PC-3 (cell line): ENCODE results near the gene CPSF4L. TPM values are rescaled to one million over a fixed set of nuclear protein-coding genes. Genes with fewer than 3 reads are reported as not detected.
A peak's percentile ranks its signal among the peaks of the same experiment; 100 is the strongest.

Experiments
- ATAC-seq: fragments of 200-7000 bp; cut with Tn5 transposase; 2 replicates; pipeline ENCODE4 v1.9.1; 2020; ENCODE audit warnings: mild to moderate bottlenecking, moderate library complexity
- BruUV-seq: library from RNA; stranded (reverse); fragments of 400-500 nt; replicated peaks from 2 replicates; lab custom pipeline; 2021; lab: Mats Ljungman, UMichigan
- CTCF ChIA-PET: fragments of 300-600 bp; sonication (Branson Sonifier 250); formaldehyde crosslinking; loops from one replicate; lab custom pipeline; 2022; ENCODE audit warnings: antibody characterized with exemption; lab: Charles Lee
- POLR2A ChIA-PET: fragments of 300-600 bp; sonication (Branson Sonifier 250); formaldehyde crosslinking; loops from one replicate; lab custom pipeline; 2022; ENCODE audit warnings: antibody characterized with exemption; ENCODE audit not compliant: unreplicated experiment; lab: Charles Lee
- DNase-seq: peaks from one replicate; pipeline ENCODE4 v3.0.0-alpha.2; 2015
- H2AFZ ChIP-seq: fragments of 300-600 bp; sonication (generic); 2 replicates; pipeline ENCODE4 v1.6.0; 2016; ENCODE audit warnings: antibody characterized with exemption, low read length
- H3F3A ChIP-seq: fragments of 300-600 bp; sonication (generic); one replicate; pipeline ENCODE4 v1.6.0; 2017; ENCODE audit warnings: antibody characterized with exemption, low read length, control low read depth, mild to moderate bottlenecking; ENCODE audit not compliant: unreplicated experiment
- H3K27ac ChIP-seq: fragments of 300-600 bp; sonication (generic); 2 replicates; pipeline ENCODE4 v1.5.1; 2016; ENCODE audit warnings: mild to moderate bottlenecking, low read length
- H3K27me3 ChIP-seq: fragments of 300-600 bp; sonication (generic); 2 replicates; pipeline ENCODE4 v1.6.1; 2016; ENCODE audit warnings: low read length, mixed read lengths
- H3K36me3 ChIP-seq: fragments of 300-600 bp; sonication (generic); 2 replicates; pipeline ENCODE4 v1.6.1; 2016; ENCODE audit warnings: low read depth, mixed run types, low read length, mixed read lengths
- H3K4me1 ChIP-seq: fragments of 300-600 bp; sonication (generic); 2 replicates; pipeline ENCODE4 v1.5.1; 2016; ENCODE audit warnings: low read length; ENCODE audit not compliant: insufficient read depth
- H3K4me2 ChIP-seq: fragments of 300-600 bp; sonication (generic); 2 replicates; pipeline ENCODE4 v1.6.0; 2016; ENCODE audit warnings: low read length
- H3K4me3 ChIP-seq: fragments of 300-600 bp; sonication (generic); 2 replicates; pipeline ENCODE4 v1.5.1; 2016; ENCODE audit warnings: mild to moderate bottlenecking, low read length, mixed read lengths
- H3K79me2 ChIP-seq: fragments of 300-600 bp; sonication (generic); 2 replicates; pipeline ENCODE4 v1.6.1; 2017; ENCODE audit warnings: low read length, mixed read lengths
- H3K9ac ChIP-seq: fragments of 300-600 bp; sonication (generic); 2 replicates; pipeline ENCODE4 v1.6.0; 2016; ENCODE audit warnings: mild to moderate bottlenecking, low read length
- H3K9me2 ChIP-seq: fragments of 300-600 bp; sonication (generic); replicated peaks from 2 replicates; pipeline ENCODE4 v1.6.1; 2016; ENCODE audit warnings: mixed run types, low read length, mixed read lengths
- H3K9me3 ChIP-seq: fragments of 300-600 bp; sonication (generic); 2 replicates; pipeline ENCODE4 v1.6.1; 2016; ENCODE audit warnings: low read length, mixed read lengths
- H4K20me1 ChIP-seq: fragments of 300-600 bp; sonication (generic); 2 replicates; pipeline ENCODE4 v1.6.1; 2016; ENCODE audit warnings: low read length, mixed read lengths
- CTCF ChIP-seq: fragments of 300-600 bp; sonication (generic); conservative IDR thresholded peaks from 2 replicates; pipeline ENCODE4 v1.5.1; 2017; ENCODE audit warnings: antibody characterized with exemption, low read depth, mild to moderate bottlenecking, low read length
- EZH2 ChIP-seq: fragments of 300-600 bp; sonication (generic); IDR thresholded peaks from one replicate; pipeline ENCODE4 v1.6.1; 2017; ENCODE audit warnings: antibody characterized with exemption, mild to moderate bottlenecking, low read length; ENCODE audit not compliant: unreplicated experiment
- EZH2phosphoT487 ChIP-seq: fragments of 300-600 bp; sonication (generic); IDR thresholded peaks from 2 replicates; pipeline ENCODE4 v1.6.1; 2018; ENCODE audit warnings: mild to moderate bottlenecking, antibody characterized with exemption, low read length, borderline replicate concordance
- intact Hi-C: fragments of 100-400 bp; cut with micrococcal nuclease; formaldehyde crosslinking; loops from 2 replicates; pipeline ENCODE4 v1.9.0; 2023
- total RNA-seq: library from RNA; depleted of rRNA; stranded (reverse); fragments of >200 nt; gene quantifications from 2 replicates; pipeline ENCODE4 v1.2.3, GENCODE V29; 2014

Gene CPSF4L
- total RNA-seq, 1 experiment from 2014 or later = not detected

GRCh38 chr17:73281928-73282327 is 20.2 kb upstream of the CPSF4L start:
- intact Hi-C loops = no loop called here
- H3K36me3 ChIP-seq = peaks cover 25% of the 10 kb centered on the region; the same call in 1 of the 2 replicates

GRCh38 chr17:73280191-73280590 is 18.5 kb upstream of the CPSF4L start:
- Histone ChIP-seq H3K9me3 (no peaks in the 10 kb centered on the region), H3K4me1 (no peaks in the 10 kb centered on the region), H3K27me3 (no peaks in the 10 kb centered on the region), H3K4me2 (no peak overlapping the region), H4K20me1 (peaks cover 2% of the 10 kb centered on the region; the same call in 1 of the 2 replicates), H3F3A (no peaks in the 10 kb centered on the region), H3K9me2 (no peaks in the 10 kb centered on the region), H3K27ac (no peak overlapping the region), H3K79me2 (peaks cover 7% of the 10 kb centered on the region; the same call in 1 of the 2 replicates), H3K9ac (no peak overlapping the region), H3K4me3 (no peak overlapping the region), H2AFZ (no peak overlapping the region), H3K36me3 (peaks cover 14% of the 10 kb centered on the region; the same call in 1 of the 2 replicates)
- ATAC-seq (no peak), DNase-seq (no peak)
- intact Hi-C loops = no loop called here
- TF ChIP-seq EZH2 (no peak), EZH2phosphoT487 (no peak), CTCF (no peak)
- no TSS peak for BruUV-seq
- POLR2A ChIA-PET = no interaction called here
- CTCF ChIA-PET = no interaction called here

More at GRCh38 chr17:73281928-73282327, 20.2 kb upstream of the CPSF4L start:
- ChIA-PET CTCF (no interaction called here), POLR2A (no interaction called here)
- Histone ChIP-seq H3F3A (no peaks in the 10 kb centered on the region), H3K9me2 (no peaks in the 10 kb centered on the region), H3K4me2 (no peak overlapping the region), H3K9me3 (no peaks in the 10 kb centered on the region), H3K4me1 (peaks cover 8% of the 10 kb centered on the region), H3K79me2 (peaks cover 23% of the 10 kb centered on the region), H4K20me1 (peaks cover 19% of the 10 kb centered on the region; the same call in 1 of the 2 replicates), H3K27ac (no peak overlapping the region), H2AFZ (no peak overlapping the region), H3K4me3 (no peak overlapping the region), H3K9ac (no peak overlapping the region), H3K27me3 (no peaks in the 10 kb centered on the region)
- ATAC-seq (no peak), DNase-seq (no peak)
- BruUV-seq = TSS peak; percentile 1
- TF ChIP-seq CTCF = no peak
- TF ChIP-seq EZH2phosphoT487 = no peak
- no peak for TF ChIP-seq EZH2

- intact Hi-C loops = no loop called here
- Histone ChIP-seq H3K9me3 (no peaks in the 10 kb centered on the region), H3K4me1 (no peaks in the 10 kb centered on the region), H3K9me2 (no peaks in the 10 kb centered on the region), H3K27ac (no peak overlapping the region), H4K20me1 (no peaks in the 10 kb centered on the region), H3K4me2 (no peak overlapping the region), H3K4me3 (no peak overlapping the region), H3K27me3 (no peaks in the 10 kb centered on the region), H3K36me3 (peaks cover 9% of the 10 kb centered on the region; the same call in 1 of the 2 replicates), H3K9ac (no peak overlapping the region), H3F3A (no peaks in the 10 kb centered on the region), H2AFZ (no peak overlapping the region), H3K79me2 (peaks cover 2% of the 10 kb centered on the region; the same call in 1 of the 2 replicates)
- ChIA-PET POLR2A (no interaction called here), CTCF (interaction anchor here (0.6 kb wide), 1 partner anchor 687 kb away, joined by 3 read pairs; no protein-coding TSS in a partner anchor)
- BruUV-seq = no TSS peak
- ATAC-seq (peak; percentile 16), DNase-seq (no peak)
- TF ChIP-seq CTCF (no peak), EZH2phosphoT487 (no peak), EZH2 (no peak)
These were observed 18.0 kb upstream of the CPSF4L start for GRCh38 chr17:73279704-73280103.
